Keratinocyte (primary cell): ENCODE results near the gene EGR2. TPM values are rescaled to one million over a fixed set of nuclear protein-coding genes. Genes with fewer than 3 reads are reported as not detected.

ENCODE experiments used
- DNase-seq: peaks from one replicate; pipeline ENCODE4 v3.0.0-alpha.2; 2011; ENCODE audit warnings: low read depth, missing footprints, low spot score
- FAIRE-seq: peaks from 2 replicates; lab custom pipeline; 2011; peaks lifted over from hg19 to GRCh38; lab: Jason Lieb, UNC
- H2AFZ ChIP-seq: 2 replicates; pipeline ENCODE4 v1.6.0; 2012; ENCODE audit warnings: low read length, control low read depth, inconsistent platforms; ENCODE audit not compliant: control insufficient read depth
- H3K27ac ChIP-seq: 2 replicates; pipeline ENCODE4 v1.5.1; 2011; ENCODE audit warnings: low read length; ENCODE audit not compliant: control insufficient read depth, insufficient read depth
- H3K27me3 ChIP-seq: 3 replicates; pipeline ENCODE4 v1.6.0; 2011; ENCODE audit warnings: low read length; ENCODE audit not compliant: control insufficient read depth, insufficient read depth; ENCODE audit errors: extremely low read depth
- H3K36me3 ChIP-seq, 2 experiments: 2 replicates in 1 of 2; 3 replicates in 1 of 2; pipeline ENCODE4 v1.5.1; 2011; ENCODE audit warnings: low read length in 2 of 2, mild to moderate bottlenecking in 1 of 2; ENCODE audit not compliant: control insufficient read depth in 2 of 2, insufficient read depth in 2 of 2; ENCODE audit errors: extremely low read depth in 1 of 2
- H3K4me1 ChIP-seq: 3 replicates; pipeline ENCODE4 v1.5.1; 2011; ENCODE audit warnings: low read length; ENCODE audit not compliant: control insufficient read depth, insufficient read depth; ENCODE audit errors: extremely low read depth
- H3K4me2 ChIP-seq: 3 replicates; pipeline ENCODE4 v1.6.0; 2011; ENCODE audit warnings: low read depth, low read length; ENCODE audit not compliant: control insufficient read depth, insufficient read depth; ENCODE audit errors: extremely low read depth
- H3K4me3 ChIP-seq, 3 experiments: fragments of 200-600 bp in 1 of 3; sonication (generic) in 1 of 3; 2 replicates in 2 of 3; 3 replicates in 1 of 3; pipeline ENCODE4 v1.5.1; 2011 to 2016; ENCODE audit warnings: low read length in 3 of 3, mild to moderate bottlenecking in 3 of 3, control low read depth in 2 of 3, inconsistent platforms in 1 of 3, low read depth in 1 of 3, mixed read lengths in 1 of 3, mixed run types in 1 of 3, moderate library complexity in 1 of 3; ENCODE audit not compliant: control insufficient read depth in 2 of 3, insufficient read depth in 2 of 3; ENCODE audit errors: extremely low read depth in 1 of 3
- H3K79me2 ChIP-seq: 2 replicates; pipeline ENCODE4 v1.6.0; 2012; ENCODE audit warnings: low read length; ENCODE audit not compliant: control insufficient read depth, insufficient read depth
- H3K9ac ChIP-seq: 3 replicates; pipeline ENCODE4 v1.6.0; 2011; ENCODE audit warnings: low read length; ENCODE audit not compliant: control insufficient read depth, insufficient read depth; ENCODE audit errors: extremely low read depth
- H3K9me1 ChIP-seq: 3 replicates; pipeline ENCODE4 v1.6.0; 2011; ENCODE audit warnings: low read length; ENCODE audit not compliant: control insufficient read depth, insufficient read depth; ENCODE audit errors: extremely low read depth
- H3K9me3 ChIP-seq: 2 replicates; pipeline ENCODE4 v1.5.1; 2012; ENCODE audit warnings: low read depth, low read length; ENCODE audit not compliant: control insufficient read depth
- H4K20me1 ChIP-seq: 3 replicates; pipeline ENCODE4 v1.6.0; 2011; ENCODE audit warnings: low read length; ENCODE audit not compliant: control insufficient read depth, insufficient read depth; ENCODE audit errors: extremely low read depth
- CTCF ChIP-seq, 3 experiments: IDR thresholded peaks in 1 of 3; conservative IDR thresholded peaks in 1 of 3; optimal IDR thresholded peaks in 1 of 3; 2 replicates in 2 of 3; 3 replicates in 1 of 3; pipeline versions ENCODE3 to v1.5.1; 2011; ENCODE audit warnings: low read length in 3 of 3, mild to moderate bottlenecking in 3 of 3, moderate library complexity in 2 of 3, control low read depth in 1 of 3, inconsistent platforms in 1 of 3; ENCODE audit not compliant: insufficient read depth in 2 of 3; ENCODE audit errors: extremely low read depth in 1 of 3
- EZH2 ChIP-seq: IDR thresholded peaks from one replicate; pipeline ENCODE4 v1.6.1; 2012; ENCODE audit warnings: inconsistent platforms, mild to moderate bottlenecking, low read length, moderate library complexity
- dilution Hi-C: fragments of 300-500 bp; cut with MboI; formaldehyde crosslinking; loops from one replicate; pipeline ENCODE4 v1.7.0; 2020; ENCODE audit warnings: low sequenced_read_pairs; ENCODE audit not compliant: extremely low pct_ligation_motif_present
- polyA plus RNA-seq, 5 experiments: library from polyadenylated mRNA; depleted of rRNA in 3 of 5; stranded (reverse) in 3 of 5; stranded (forward) in 1 of 5; unstranded in 1 of 5; fragments of >200 nt; gene quantifications; 1 replicate in 1 of 5; 2 replicates in 3 of 5; 3 replicates in 1 of 5; pipeline versions ENCODE4 v1.2.1 to v1.2.3, GENCODE V29; 2011 to 2012; ENCODE audit warnings: missing spikeins in 2 of 5, low read depth in 1 of 5, low replicate concordance in 1 of 5

The EGR2 gene
- polyA plus RNA-seq, 1 donor (not counting 4 experiments of a cell fraction or from before 2014, with no cell fraction given): 0.22 TPM

GRCh38 chr10:62790571-62790970, 25.6 kb downstream of the EGR2 start:
- Histone ChIP-seq H3K27ac (no peak overlapping the region), H3K27me3 (peaks cover 10% of the 10 kb centered on the region), H3K9me1 (no peaks in the 10 kb centered on the region), H3K79me2 (no peaks in the 10 kb centered on the region), H4K20me1 (no peaks in the 10 kb centered on the region), H3K36me3 (no peaks in the 10 kb centered on the region), H3K4me3 (no peak overlapping the region), H3K9ac (no peak overlapping the region), H2AFZ (no peak overlapping the region), H3K4me1 (no peaks in the 10 kb centered on the region), H3K4me2 (no peak overlapping the region), H3K9me3 (no peaks in the 10 kb centered on the region)
- DNase-seq (no peak), FAIRE-seq (no peak)
- dilution Hi-C loops: no loop called here
- no peak for TF ChIP-seq EZH2
- TF ChIP-seq CTCF (optimal IDR thresholded peaks at IDR 0.05 in 1 of 3, IDR thresholded peaks at IDR 0.05 in 1 of 3, conservative IDR thresholded peaks at IDR 0.05 in 1 of 3; ENCODE audit: extremely low read depth in 1 of 3, insufficient read depth in 2 of 3, low read length in 3 of 3): no peak

GRCh38 chr10:62790019-62790555, 26.1 kb downstream of the EGR2 start:
- TF ChIP-seq CTCF (optimal IDR thresholded peaks at IDR 0.05 in 1 of 3, IDR thresholded peaks at IDR 0.05 in 1 of 3, conservative IDR thresholded peaks at IDR 0.05 in 1 of 3; ENCODE audit: extremely low read depth in 1 of 3, insufficient read depth in 2 of 3, low read length in 3 of 3) (no peak), EZH2 (no peak)
- no peaks in the 10 kb centered on the region for H3K36me3 ChIP-seq
- H3K4me2 ChIP-seq: no peak overlapping the region
- no peaks in the 10 kb centered on the region for H3K9me3 ChIP-seq
- no peak overlapping the region for H3K27ac ChIP-seq
- no peaks in the 10 kb centered on the region for H3K79me2 ChIP-seq
- H3K4me3 ChIP-seq: no peak overlapping the region
- no peaks in the 10 kb centered on the region for H3K9me1 ChIP-seq
- no peaks in the 10 kb centered on the region for H3K4me1 ChIP-seq
- no peak overlapping the region for H2AFZ ChIP-seq
- dilution Hi-C loops: no loop called here
- FAIRE-seq (no peak), DNase-seq (no peak)
- peaks cover 10% of the 10 kb centered on the region for H3K27me3 ChIP-seq
- no peak overlapping the region for H3K9ac ChIP-seq
- H4K20me1 ChIP-seq: no peaks in the 10 kb centered on the region
